ENCODE data around the gene MST1. TPM values are rescaled to one million over a fixed set of nuclear protein-coding genes. Genes with fewer than 3 reads are reported as not detected.

The MST1 gene
- total and polyA plus RNA-seq, 2 donors, result 7.0 to 90.3 TPM

GRCh38 chr3:49652218-49652902, 36.9 kb downstream of the MST1 start:
- 94% methylated on average over 36 of the region's 36 CpGs for WGBS
- DNase-seq (ENCODE audit: low read depth in 6 of 9, low spot score in 9 of 9), result no peak

GRCh38 chr3:49650637-49651036, 38.6 kb downstream of the MST1 start:
- no peak for DNase-seq (ENCODE audit: low read depth in 6 of 9, low spot score in 9 of 9)
- no peaks in the 10 kb centered on the region for H3K9me3 ChIP-seq (ENCODE audit: control insufficient read depth in 2 of 2, insufficient read depth in 1 of 2, low read length in 1 of 2)
- H3K4me3 ChIP-seq (ENCODE audit: low read length in 2 of 2), result no peak overlapping the region
- no peaks in the 10 kb centered on the region for H3K36me3 ChIP-seq (ENCODE audit: control insufficient read depth in 2 of 2, insufficient read depth in 2 of 2, low read length in 1 of 2)
- 88% methylated on average over 8 of the region's 8 CpGs for WGBS
- H3K4me1 ChIP-seq (ENCODE audit: control insufficient read depth in 2 of 2, insufficient read depth in 2 of 2, low read length in 2 of 2), result no peaks in the 10 kb centered on the region
- no peaks in the 10 kb centered on the region for H3K27me3 ChIP-seq (ENCODE audit: control insufficient read depth in 2 of 2, insufficient read depth in 1 of 2, low read length in 1 of 2)
- H3K27ac ChIP-seq (ENCODE audit: low read depth in 1 of 2, low read length in 1 of 2), result no peak overlapping the region

More at GRCh38 chr3:49652218-49652902, 36.9 kb downstream of the MST1 start:
- Histone ChIP-seq H3K27me3 (ENCODE audit: control insufficient read depth in 2 of 2, insufficient read depth in 1 of 2, low read length in 1 of 2) (peaks cover 0 to 6% of the 10 kb centered on the region in 2 donors), H3K4me3 (ENCODE audit: low read length in 2 of 2) (no peak overlapping the region), H3K27ac (ENCODE audit: low read depth in 1 of 2, low read length in 1 of 2) (no peak overlapping the region), H3K9me3 (ENCODE audit: control insufficient read depth in 2 of 2, insufficient read depth in 1 of 2, low read length in 1 of 2) (peaks cover 0 to 6% of the 10 kb centered on the region in 2 donors), H3K4me1 (ENCODE audit: control insufficient read depth in 2 of 2, insufficient read depth in 2 of 2, low read length in 2 of 2) (no peaks in the 10 kb centered on the region), H3K36me3 (ENCODE audit: control insufficient read depth in 2 of 2, insufficient read depth in 2 of 2, low read length in 1 of 2) (no peaks in the 10 kb centered on the region)

GRCh38 chr3:49650177-49650576, 39.1 kb downstream of the MST1 start:
- no peak overlapping the region for H3K27ac ChIP-seq (ENCODE audit: low read depth in 1 of 2, low read length in 1 of 2)

GRCh38 chr3:49649576-49649975, 39.7 kb downstream of the MST1 start:
- no peak for DNase-seq (ENCODE audit: low read depth in 6 of 9, low spot score in 9 of 9)
- H3K27ac ChIP-seq (ENCODE audit: low read depth in 1 of 2, low read length in 1 of 2), result no peak overlapping the region
- H3K36me3 ChIP-seq (ENCODE audit: control insufficient read depth in 2 of 2, insufficient read depth in 2 of 2, low read length in 1 of 2), result no peaks in the 10 kb centered on the region
- H3K27me3 ChIP-seq (ENCODE audit: control insufficient read depth in 2 of 2, insufficient read depth in 1 of 2, low read length in 1 of 2), result no peaks in the 10 kb centered on the region
- H3K4me1 ChIP-seq (ENCODE audit: control insufficient read depth in 2 of 2, insufficient read depth in 2 of 2, low read length in 2 of 2), result no peaks in the 10 kb centered on the region
- no peak overlapping the region for H3K4me3 ChIP-seq (ENCODE audit: low read length in 2 of 2)
- H3K9me3 ChIP-seq (ENCODE audit: control insufficient read depth in 2 of 2, insufficient read depth in 1 of 2, low read length in 1 of 2), result no peaks in the 10 kb centered on the region
- 98% methylated on average over 1 of the region's 1 CpG for WGBS

More at GRCh38 chr3:49650177-49650576, 39.1 kb downstream of the MST1 start:
- WGBS, result 66% methylated on average over 1 of the region's 1 CpG
- Histone ChIP-seq H3K4me1 (ENCODE audit: control insufficient read depth in 2 of 2, insufficient read depth in 2 of 2, low read length in 2 of 2) (no peaks in the 10 kb centered on the region), H3K4me3 (ENCODE audit: low read length in 2 of 2) (no peak overlapping the region), H3K27me3 (ENCODE audit: control insufficient read depth in 2 of 2, insufficient read depth in 1 of 2, low read length in 1 of 2) (no peaks in the 10 kb centered on the region), H3K36me3 (ENCODE audit: control insufficient read depth in 2 of 2, insufficient read depth in 2 of 2, low read length in 1 of 2) (no peaks in the 10 kb centered on the region), H3K9me3 (ENCODE audit: control insufficient read depth in 2 of 2, insufficient read depth in 1 of 2, low read length in 1 of 2) (no peaks in the 10 kb centered on the region)
- no peak for DNase-seq (ENCODE audit: low read depth in 6 of 9, low spot score in 9 of 9)

GRCh38 chr3:49648354-49649019, 40.8 kb downstream of the MST1 start:
- Histone ChIP-seq H3K27me3 (ENCODE audit: control insufficient read depth in 2 of 2, insufficient read depth in 1 of 2, low read length in 1 of 2) (no peaks in the 10 kb centered on the region), H3K36me3 (ENCODE audit: control insufficient read depth in 2 of 2, insufficient read depth in 2 of 2, low read length in 1 of 2) (no peaks in the 10 kb centered on the region), H3K27ac (ENCODE audit: low read depth in 1 of 2, low read length in 1 of 2) (no peak overlapping the region), H3K9me3 (ENCODE audit: control insufficient read depth in 2 of 2, insufficient read depth in 1 of 2, low read length in 1 of 2) (no peaks in the 10 kb centered on the region), H3K4me1 (ENCODE audit: control insufficient read depth in 2 of 2, insufficient read depth in 2 of 2, low read length in 2 of 2) (no peaks in the 10 kb centered on the region), H3K4me3 (ENCODE audit: low read length in 2 of 2) (no peak overlapping the region)
- 95% methylated on average over 3 of the region's 3 CpGs for WGBS
- DNase-seq (ENCODE audit: low read depth in 6 of 9, low spot score in 9 of 9), result no peak

GRCh38 chr3:49647741-49648140, 41.5 kb downstream of the MST1 start:
- no peaks in the 10 kb centered on the region for H3K27me3 ChIP-seq (ENCODE audit: control insufficient read depth in 2 of 2, insufficient read depth in 1 of 2, low read length in 1 of 2)
- WGBS, result 81% methylated on average over 2 of the region's 2 CpGs
- H3K4me3 ChIP-seq (ENCODE audit: low read length in 2 of 2), result no peak overlapping the region
- DNase-seq (ENCODE audit: low read depth in 6 of 9, low spot score in 9 of 9), result no peak
- H3K27ac ChIP-seq (ENCODE audit: low read depth in 1 of 2, low read length in 1 of 2), result no peak overlapping the region
- H3K9me3 ChIP-seq (ENCODE audit: control insufficient read depth in 2 of 2, insufficient read depth in 1 of 2, low read length in 1 of 2), result no peaks in the 10 kb centered on the region
- no peaks in the 10 kb centered on the region for H3K36me3 ChIP-seq (ENCODE audit: control insufficient read depth in 2 of 2, insufficient read depth in 2 of 2, low read length in 1 of 2)
- H3K4me1 ChIP-seq (ENCODE audit: control insufficient read depth in 2 of 2, insufficient read depth in 2 of 2, low read length in 2 of 2), result no peaks in the 10 kb centered on the region

GRCh38 chr3:49646236-49646635, 43.0 kb downstream of the MST1 start:
- no peak for DNase-seq (ENCODE audit: low read depth in 6 of 9, low spot score in 9 of 9)
- no peaks in the 10 kb centered on the region for H3K27me3 ChIP-seq (ENCODE audit: control insufficient read depth in 2 of 2, insufficient read depth in 1 of 2, low read length in 1 of 2)
- no peak overlapping the region for H3K27ac ChIP-seq (ENCODE audit: low read depth in 1 of 2, low read length in 1 of 2)
- H3K4me3 ChIP-seq (ENCODE audit: low read length in 2 of 2), result no peak overlapping the region
- 98% methylated on average over 3 of the region's 3 CpGs for WGBS
- no peaks in the 10 kb centered on the region for H3K9me3 ChIP-seq (ENCODE audit: control insufficient read depth in 2 of 2, insufficient read depth in 1 of 2, low read length in 1 of 2)
- H3K4me1 ChIP-seq (ENCODE audit: control insufficient read depth in 2 of 2, insufficient read depth in 2 of 2, low read length in 2 of 2), result no peaks in the 10 kb centered on the region
- no peaks in the 10 kb centered on the region for H3K36me3 ChIP-seq (ENCODE audit: control insufficient read depth in 2 of 2, insufficient read depth in 2 of 2, low read length in 1 of 2)

GRCh38 chr3:49644684-49645083, 44.6 kb downstream of the MST1 start:
- Histone ChIP-seq H3K27ac (ENCODE audit: low read depth in 1 of 2, low read length in 1 of 2) (no peak overlapping the region), H3K4me1 (ENCODE audit: control insufficient read depth in 2 of 2, insufficient read depth in 2 of 2, low read length in 2 of 2) (no peaks in the 10 kb centered on the region), H3K36me3 (ENCODE audit: control insufficient read depth in 2 of 2, insufficient read depth in 2 of 2, low read length in 1 of 2) (no peaks in the 10 kb centered on the region), H3K4me3 (ENCODE audit: low read length in 2 of 2) (no peak overlapping the region), H3K9me3 (ENCODE audit: control insufficient read depth in 2 of 2, insufficient read depth in 1 of 2, low read length in 1 of 2) (no peaks in the 10 kb centered on the region), H3K27me3 (ENCODE audit: control insufficient read depth in 2 of 2, insufficient read depth in 1 of 2, low read length in 1 of 2) (no peaks in the 10 kb centered on the region)
- no peak for DNase-seq (ENCODE audit: low read depth in 6 of 9, low spot score in 9 of 9)
- WGBS, result 89% methylated on average over 8 of the region's 8 CpGs

GRCh38 chr3:49642708-49643145, 46.5 kb downstream of the MST1 start:
- H3K27me3 ChIP-seq (ENCODE audit: control insufficient read depth in 2 of 2, insufficient read depth in 1 of 2, low read length in 1 of 2), result no peaks in the 10 kb centered on the region
- no peak overlapping the region for H3K27ac ChIP-seq (ENCODE audit: low read depth in 1 of 2, low read length in 1 of 2)
- no peaks in the 10 kb centered on the region for H3K4me1 ChIP-seq (ENCODE audit: control insufficient read depth in 2 of 2, insufficient read depth in 2 of 2, low read length in 2 of 2)
- no peaks in the 10 kb centered on the region for H3K36me3 ChIP-seq (ENCODE audit: control insufficient read depth in 2 of 2, insufficient read depth in 2 of 2, low read length in 1 of 2)
- DNase-seq (ENCODE audit: low read depth in 6 of 9, low spot score in 9 of 9), result no peak
- no peaks in the 10 kb centered on the region for H3K9me3 ChIP-seq (ENCODE audit: control insufficient read depth in 2 of 2, insufficient read depth in 1 of 2, low read length in 1 of 2)
- WGBS, result 93% methylated on average over 9 of the region's 9 CpGs
- H3K4me3 ChIP-seq (ENCODE audit: low read length in 2 of 2), result no peak overlapping the region
